Measurements from ENCODE around the gene GPR156.
"Not testable (repeated sequence)": the region's sequence is repeated elsewhere in the genome, so short reads cannot be mapped to it uniquely, and the experiment has no call there.

GPR156 gene

DNA sequence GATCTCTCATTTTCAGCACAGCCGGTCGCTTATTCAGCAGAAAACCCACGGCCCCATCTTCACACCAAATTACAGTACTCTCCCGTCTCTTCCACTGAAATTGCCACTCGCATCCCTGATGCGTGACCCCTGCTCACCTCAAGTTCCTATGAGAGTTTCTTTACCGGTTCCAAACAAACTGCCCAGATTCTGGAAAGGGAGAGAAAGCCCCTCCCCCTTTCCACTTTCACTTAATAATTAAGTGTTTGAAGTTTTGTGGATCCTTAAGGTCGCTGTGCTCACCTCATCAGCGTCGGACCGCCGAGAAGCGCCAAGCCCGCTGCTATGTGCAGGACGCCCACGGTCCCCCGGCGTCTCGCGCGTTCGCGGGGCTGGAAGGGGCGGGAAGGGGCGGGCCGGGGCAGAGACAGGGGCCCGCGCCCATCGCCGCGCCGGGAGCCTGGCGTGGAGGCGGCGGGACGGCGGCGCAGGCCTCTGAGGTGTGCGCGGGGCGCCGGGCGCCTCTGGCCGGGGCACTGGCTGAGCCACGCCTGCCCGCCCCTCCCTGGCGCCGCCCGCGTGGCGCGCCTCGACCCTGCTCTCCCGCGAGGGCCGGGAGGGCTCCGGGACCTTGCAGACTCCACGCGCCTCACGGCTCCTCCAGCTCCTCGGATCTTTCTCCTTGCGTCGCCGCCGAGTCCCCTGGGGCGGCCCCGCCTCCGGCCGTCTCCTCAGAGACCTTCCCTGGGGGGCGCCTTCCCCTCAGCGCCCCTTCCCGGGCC is at the start of gene GPR156:
Gene GPR156 (minus strand): TSS at position 476 of the 761 bp plus-strand sequence. CDS start 41,124 bp downstream, outside the sequence.
- no peak for DNase-seq
- in situ Hi-C loops (cut with MboI; ENCODE audit: low pct_unique_long_range_greater_than_20kb, low sequenced_read_pairs): no loop called here

DNA sequence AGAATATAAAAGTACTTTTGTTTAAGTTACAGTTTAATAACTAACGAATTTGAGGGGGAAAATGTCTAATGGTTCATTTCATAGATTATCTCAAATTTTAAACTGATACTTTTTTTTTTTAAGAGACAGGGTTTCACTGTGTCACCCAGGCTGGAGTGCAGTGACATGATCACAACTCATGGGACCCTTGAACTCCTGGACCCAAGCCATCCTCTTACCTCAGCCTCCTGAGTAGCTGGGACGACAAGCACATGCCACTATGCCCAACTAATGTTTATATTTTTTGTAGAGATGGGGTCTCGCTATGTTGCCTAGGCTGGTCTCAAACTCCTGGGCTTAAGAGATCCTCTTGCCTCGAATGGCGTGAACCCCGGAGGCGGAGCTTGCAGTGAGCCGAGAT is 47.6 kb upstream of the GPR156 start:
- no peak for DNase-seq
- in situ Hi-C loops (cut with MboI; ENCODE audit: low pct_unique_long_range_greater_than_20kb, low sequenced_read_pairs): no loop called here

DNA sequence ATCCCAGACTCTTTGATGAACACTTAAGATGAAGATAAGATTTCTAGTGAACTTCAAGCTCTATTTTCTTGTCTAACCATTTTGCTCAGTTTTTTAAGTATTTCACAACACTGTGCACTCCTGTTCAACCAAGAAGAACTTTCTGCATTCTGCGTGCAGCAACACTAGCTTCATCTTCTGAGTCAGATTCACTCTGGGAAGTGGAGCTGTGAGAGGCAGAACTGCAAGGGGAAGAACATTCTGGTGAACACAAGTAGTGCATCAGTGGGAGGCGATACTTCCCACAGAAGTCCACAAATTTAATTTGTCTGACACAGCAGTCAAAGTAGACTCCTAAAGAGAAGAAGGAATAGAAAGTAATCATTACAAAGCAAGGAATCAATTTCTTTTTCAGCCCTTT is 46.1 kb upstream of the GPR156 start:
- in situ Hi-C loops (cut with MboI; ENCODE audit: low pct_unique_long_range_greater_than_20kb, low sequenced_read_pairs): no loop called here
- no peak for DNase-seq

DNA sequence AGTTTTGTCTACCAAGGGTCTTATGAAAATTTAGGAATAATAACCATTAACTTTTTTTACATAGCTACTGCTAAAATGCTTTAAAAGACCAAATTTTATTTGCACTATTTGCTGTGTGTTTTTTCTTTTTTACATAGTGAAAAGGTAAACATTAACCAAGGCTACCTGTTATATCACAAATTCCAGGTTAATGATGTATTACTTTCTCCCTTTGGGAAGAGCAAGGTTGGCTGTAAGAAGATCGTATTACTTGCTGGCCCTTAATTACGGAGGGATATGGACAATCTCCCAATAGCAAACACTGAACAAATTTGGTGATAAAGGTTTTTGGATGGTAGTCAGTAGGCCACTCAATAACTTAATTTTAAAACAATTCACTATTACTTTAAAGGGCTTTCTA is 41.8 kb upstream of the GPR156 start:
- DNase-seq: no peak
- in situ Hi-C loops (cut with MboI; ENCODE audit: low pct_unique_long_range_greater_than_20kb, low sequenced_read_pairs): no loop called here

DNA sequence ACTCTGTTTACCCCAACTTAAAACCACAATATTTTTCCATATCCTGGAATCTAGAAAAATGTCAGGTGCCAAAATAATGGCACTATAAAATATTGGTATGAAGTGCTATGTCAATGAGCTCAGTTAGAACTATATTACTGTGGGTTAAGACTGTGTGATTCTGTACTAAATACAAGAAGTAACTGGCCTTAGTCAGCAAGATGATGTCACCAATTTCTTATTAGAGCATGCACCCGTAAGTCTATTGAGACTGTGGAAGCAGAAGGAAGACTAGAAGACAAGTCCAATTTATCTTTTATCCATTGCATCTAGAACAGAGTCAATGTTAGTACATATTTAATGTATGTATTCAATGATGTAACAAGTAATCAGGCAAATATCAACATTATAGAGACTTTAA is 39.2 kb upstream of the GPR156 start:
- DNase-seq: no peak
- in situ Hi-C loops (cut with MboI; ENCODE audit: low pct_unique_long_range_greater_than_20kb, low sequenced_read_pairs): no loop called here

DNA sequence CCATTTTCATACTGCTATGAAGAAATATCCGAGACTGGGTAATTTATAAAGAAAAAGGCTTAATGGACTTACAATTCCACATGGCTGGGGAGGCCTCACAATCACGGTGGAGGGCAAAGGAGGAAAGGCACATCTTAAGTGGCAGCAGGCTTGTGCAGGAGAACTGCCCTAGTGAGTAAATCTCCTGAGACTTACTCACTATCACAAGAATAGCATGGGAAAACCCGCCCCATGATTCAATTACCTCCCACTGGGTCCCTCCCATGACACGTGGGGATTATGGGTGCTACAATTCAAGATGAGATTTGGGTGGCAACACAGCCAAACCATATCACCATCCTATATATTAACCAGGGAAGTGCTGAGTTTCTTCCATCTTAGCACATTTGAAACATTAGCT is 38.7 kb upstream of the GPR156 start:
- DNase-seq; in situ Hi-C loops (cut with MboI; ENCODE audit: low pct_unique_long_range_greater_than_20kb, low sequenced_read_pairs): not testable (repeated sequence)

DNA sequence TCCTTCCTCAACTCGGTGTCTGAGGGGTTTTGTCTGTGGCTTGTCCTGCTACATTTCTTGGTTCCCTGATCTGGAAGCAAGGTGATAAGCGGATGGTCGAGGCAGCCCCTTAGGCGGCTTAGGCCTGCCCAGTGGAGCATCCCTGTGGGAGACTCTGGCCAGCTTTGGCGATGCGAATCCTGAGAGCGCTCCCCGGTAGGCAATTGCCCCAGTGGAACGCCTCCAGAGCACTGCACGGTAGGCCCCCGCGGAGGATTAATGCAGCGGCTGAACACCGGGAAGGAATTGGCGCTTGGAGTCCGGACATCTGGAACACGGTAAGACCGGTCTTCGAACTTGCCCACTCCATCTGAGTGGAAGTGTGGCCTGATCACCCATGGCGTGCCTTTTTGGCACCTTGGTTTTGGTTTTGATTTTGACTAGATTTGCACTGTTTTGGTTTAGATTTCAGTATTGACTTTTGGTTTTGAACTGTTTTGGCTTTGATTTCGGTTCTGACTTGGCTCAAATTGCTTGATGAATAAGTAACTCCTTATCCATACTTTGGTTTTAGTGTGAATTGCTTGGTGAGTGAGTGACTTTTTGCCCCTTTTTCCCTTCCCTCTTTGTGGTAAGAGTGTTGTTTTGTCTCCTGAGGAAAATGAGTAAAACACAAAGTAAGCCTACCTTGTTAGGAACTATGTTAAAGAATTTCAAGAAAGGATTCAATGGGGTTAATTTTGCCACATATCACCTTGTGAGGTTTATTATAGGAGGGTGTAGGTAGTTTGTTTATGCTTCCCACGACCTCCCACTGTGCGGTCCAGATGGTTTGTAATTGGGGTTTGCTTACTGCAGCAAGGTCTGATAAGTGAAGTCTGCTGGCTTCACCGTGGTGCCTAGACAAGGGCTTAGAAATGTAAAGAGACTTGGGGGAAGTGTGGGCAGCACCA is 27.1 kb upstream of the GPR156 start:
- in situ Hi-C loops (cut with MboI; ENCODE audit: low pct_unique_long_range_greater_than_20kb, low sequenced_read_pairs): no loop called here
- DNase-seq: no peak

DNA sequence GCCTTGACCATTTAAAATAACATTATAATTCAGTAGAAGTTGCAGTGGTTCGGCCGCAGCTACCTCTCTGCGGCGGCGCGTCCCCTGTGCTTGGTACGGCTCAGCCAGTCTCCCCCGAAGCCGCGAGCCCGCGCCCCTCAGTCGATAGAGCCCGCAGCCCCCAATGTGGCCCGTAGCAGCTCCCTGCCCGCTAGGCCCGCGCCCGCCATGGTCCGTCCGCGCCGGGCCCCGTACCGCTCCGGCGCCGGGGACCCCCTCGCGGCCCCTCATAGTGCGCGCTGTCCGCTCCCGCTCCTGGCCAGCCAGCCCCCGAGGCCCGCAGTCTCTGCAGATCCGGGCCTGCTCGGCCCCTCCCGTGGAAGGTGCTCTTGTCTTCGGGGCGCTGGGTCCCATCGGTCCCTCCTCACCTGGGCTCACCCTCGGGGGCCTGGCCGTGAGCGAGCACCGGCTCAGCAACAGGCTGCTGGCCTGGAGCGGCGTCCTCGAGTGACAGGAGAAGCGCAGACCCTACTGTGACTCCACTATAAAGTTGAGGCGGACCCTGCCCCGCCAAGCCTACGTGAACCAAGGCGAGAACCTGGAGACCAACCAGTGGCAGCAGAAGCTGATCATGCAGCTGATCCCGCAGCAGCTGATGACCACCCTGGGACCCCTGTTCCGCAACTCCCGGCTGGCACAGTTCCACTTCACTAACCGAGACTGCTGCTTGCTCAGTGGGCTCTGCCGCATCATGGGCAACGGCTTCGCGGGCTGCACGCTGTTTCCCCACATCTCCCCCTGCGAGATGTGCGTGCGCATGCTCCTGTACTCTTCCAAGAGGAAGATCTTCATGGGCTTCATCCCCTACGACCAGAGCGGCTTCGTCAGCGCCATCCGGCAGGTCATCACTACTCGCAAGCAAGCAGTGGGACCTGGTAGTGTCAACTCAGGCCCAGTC is 21.8 kb upstream of the GPR156 start:
- in situ Hi-C loops (cut with MboI; ENCODE audit: low pct_unique_long_range_greater_than_20kb, low sequenced_read_pairs): no loop called here
- no peak for DNase-seq

DNA sequence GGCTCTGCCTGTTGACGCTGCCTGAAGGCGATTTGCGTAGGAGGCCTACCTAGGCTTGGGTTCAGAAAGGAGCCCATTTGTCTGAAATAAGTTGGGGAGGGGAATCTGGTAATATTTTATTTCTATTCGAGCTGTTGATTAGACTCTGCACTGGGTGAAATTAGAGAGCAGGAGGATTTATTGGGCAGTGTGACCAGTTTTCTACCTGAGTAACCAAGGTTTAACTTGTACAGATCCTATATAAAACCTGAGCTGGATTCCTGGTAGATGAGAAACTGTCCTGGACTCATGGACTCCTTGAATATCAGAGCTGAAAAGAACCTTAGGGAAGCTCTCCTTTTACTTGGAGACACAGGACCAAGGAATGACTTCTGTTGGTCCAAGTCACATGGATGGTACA is 19.6 kb upstream of the GPR156 start:
- in situ Hi-C loops (cut with MboI; ENCODE audit: low pct_unique_long_range_greater_than_20kb, low sequenced_read_pairs): no loop called here
- DNase-seq: no peak

DNA sequence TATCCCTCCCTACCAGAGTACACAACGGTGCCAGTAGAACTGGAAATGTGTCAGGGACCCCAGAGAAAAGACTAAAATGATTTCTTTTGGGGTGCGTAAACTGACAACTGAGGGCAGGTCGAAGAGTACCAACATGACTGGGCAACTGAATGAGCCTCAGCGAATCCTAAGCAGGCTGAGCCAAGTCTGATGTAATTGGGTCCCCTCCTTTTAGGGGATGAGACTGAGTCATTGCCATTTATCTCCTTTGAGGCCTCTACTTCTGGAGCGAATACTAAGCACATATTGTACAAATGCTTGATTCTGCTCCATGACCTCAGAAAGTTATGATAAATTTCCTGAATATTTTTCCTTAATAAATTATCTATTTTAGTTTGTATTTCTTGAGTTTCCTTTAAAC is 17.3 kb upstream of the GPR156 start:
- in situ Hi-C loops (cut with MboI; ENCODE audit: low pct_unique_long_range_greater_than_20kb, low sequenced_read_pairs): no loop called here
- no peak for DNase-seq

DNA sequence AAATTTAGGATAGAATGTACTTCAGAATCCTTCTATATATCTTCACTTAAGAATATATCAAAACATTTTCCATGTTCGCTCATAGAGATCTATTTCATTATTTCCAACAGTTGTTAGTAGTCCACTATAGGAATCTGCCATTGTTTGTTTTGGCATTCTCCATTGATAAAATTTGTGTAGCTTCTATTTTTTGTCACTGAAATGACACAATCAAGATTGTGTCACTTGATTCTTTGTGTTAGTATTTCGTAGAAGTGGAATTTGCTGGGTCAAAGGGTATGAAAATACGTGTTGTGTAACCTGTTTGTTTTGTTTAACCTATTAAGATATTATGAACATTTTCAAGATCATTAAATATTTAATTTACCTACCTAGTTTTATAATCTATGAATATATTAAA is 15.9 kb upstream of the GPR156 start:
- in situ Hi-C loops (cut with MboI; ENCODE audit: low pct_unique_long_range_greater_than_20kb, low sequenced_read_pairs): no loop called here
- no peak for DNase-seq

DNA sequence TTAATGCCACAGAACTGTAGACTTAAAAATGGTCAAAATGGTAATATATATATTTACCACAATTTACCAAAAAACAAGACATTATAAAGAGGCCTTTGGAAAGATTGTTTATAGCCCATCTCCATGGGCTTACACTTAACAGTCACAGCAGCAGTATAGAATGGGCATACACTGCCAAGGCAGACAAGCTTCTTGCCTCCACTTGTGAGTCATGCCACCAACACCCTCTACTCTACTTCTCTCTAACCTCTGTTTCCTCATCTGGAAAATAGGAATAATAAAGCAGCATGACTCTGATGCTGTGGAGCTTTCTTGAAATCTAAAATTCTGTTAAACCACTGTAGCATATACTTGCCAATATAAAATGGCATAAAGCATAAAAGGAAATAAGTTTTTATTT is 14.4 kb upstream of the GPR156 start:
- no peak for DNase-seq
- in situ Hi-C loops (cut with MboI; ENCODE audit: low pct_unique_long_range_greater_than_20kb, low sequenced_read_pairs): no loop called here

DNA sequence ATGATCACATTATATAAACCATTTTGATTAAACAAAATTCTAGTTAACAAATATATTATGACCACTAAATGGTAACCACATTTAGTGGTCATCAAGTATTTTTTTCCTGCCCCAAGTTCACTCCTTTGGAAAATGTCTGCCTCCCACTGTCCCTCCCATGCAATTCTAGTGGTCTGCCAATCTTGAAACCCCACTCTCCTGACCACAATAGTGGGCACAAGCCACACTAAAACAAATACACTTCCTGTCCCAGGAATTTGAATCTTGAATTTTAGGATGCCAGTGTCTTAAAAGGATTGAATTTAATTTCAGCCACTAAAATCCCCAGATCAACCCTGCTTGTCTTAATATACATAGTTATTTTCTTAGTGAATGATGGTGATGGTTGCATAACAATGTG is 14.0 kb upstream of the GPR156 start:
- no peak for DNase-seq
- in situ Hi-C loops (cut with MboI; ENCODE audit: low pct_unique_long_range_greater_than_20kb, low sequenced_read_pairs): no loop called here

DNA sequence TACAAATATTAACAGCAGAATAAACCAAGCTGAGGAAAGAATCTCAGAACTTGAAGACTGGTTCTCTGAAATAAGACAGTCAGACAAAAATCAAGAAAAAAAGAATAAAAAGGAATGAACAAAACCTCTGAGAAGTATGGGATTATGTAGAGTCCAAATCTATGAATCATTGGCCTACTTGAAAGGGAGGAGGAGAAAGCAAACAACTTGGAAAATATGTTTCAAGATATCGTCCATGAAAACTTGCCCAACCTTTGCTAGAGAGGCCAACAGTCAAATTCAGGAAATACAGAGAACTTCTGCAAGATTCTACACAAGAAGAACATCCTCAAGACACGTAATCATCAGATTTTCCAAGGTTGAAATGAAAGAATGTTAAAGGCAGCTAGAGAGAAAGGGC is 6.5 kb upstream of the GPR156 start:
- in situ Hi-C loops (cut with MboI; ENCODE audit: low pct_unique_long_range_greater_than_20kb, low sequenced_read_pairs): not testable (repeated sequence)

DNA sequence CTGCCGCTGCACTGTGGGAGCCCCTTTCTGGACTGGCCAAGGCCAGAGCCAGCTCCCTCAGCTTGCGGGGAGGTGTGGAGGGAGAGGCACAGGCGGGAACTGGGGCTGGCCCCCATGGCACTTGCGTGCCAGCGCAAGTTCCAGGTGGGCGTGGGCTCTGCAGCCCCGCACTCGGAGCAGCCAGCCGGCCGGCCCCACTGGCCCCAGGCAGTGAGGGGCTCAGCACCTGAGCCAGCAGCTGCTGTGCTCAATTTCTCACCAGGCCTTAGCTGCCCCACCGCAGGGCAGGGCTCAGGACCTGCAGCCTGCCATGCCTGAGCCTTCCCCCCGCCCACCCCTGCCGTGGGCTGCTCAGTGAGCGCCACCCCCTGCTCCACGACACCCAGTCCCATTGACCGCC is 4.6 kb upstream of the GPR156 start:
- no peak for DNase-seq
- in situ Hi-C loops (cut with MboI; ENCODE audit: low pct_unique_long_range_greater_than_20kb, low sequenced_read_pairs): no loop called here

More for the DNA sequence above, 6.5 kb upstream of the GPR156 start:
- not testable (repeated sequence) for DNase-seq

DNA sequence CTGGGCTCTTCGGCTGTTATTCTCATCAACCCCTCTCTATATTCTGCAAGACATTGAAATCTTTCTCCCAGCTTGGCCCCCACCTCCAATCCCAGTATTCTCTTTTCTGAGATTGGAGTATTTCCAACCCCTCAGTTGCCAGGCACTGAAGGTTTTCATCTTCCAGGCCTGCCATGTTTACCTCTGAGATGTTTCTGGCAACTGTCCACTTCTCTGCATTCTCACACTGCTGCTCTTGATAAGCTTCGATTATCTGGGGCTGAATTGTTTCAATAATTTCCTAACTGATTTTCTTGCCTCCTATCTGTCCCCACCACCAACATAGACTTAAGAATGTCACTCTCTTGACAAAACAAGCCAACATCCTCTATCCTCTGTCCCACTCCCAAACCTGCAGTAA is 1.4 kb upstream of the GPR156 start:
- in situ Hi-C loops (cut with MboI; ENCODE audit: low pct_unique_long_range_greater_than_20kb, low sequenced_read_pairs): no loop called here
- no peak for DNase-seq

DNA sequence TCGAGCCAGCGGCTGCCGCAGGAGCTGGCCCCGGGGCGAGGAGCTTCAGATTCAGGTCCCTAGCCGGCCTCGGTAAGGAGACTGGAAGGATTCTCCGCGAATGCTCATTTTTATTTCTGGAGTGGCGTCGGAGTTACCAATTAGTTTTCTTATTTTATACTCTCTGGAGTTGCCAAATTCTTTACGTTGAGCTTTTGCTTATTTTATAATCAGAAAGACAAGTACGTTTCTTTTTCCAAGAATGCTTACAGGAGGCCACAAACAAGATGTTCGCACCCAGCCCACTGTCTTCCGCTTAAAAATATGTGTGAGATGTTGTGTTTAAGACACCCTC is 453 bp upstream of the GPR156 start:
- in situ Hi-C loops (cut with MboI; ENCODE audit: low pct_unique_long_range_greater_than_20kb, low sequenced_read_pairs): no loop called here
- no peak for DNase-seq

DNA sequence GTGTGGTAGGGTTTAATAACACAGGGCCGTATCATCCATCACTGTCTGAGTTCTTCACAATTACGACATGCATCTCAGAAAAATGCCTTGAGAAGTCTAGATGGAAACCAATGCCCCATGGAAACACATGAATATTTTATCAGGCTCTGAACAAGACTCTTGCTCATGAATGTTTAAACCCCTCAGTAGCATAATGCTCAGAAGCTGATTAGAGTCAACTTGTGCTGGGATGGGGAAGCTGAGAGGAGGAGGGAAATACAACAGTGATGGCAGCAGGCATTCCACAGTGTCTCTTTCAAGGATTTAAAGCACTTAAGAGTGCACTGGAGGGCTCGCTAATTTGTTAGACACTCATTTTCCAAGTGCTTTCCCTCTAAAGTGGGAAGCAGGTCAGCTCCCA is 3.8 kb downstream of the GPR156 start:
- no peak for DNase-seq

DNA sequence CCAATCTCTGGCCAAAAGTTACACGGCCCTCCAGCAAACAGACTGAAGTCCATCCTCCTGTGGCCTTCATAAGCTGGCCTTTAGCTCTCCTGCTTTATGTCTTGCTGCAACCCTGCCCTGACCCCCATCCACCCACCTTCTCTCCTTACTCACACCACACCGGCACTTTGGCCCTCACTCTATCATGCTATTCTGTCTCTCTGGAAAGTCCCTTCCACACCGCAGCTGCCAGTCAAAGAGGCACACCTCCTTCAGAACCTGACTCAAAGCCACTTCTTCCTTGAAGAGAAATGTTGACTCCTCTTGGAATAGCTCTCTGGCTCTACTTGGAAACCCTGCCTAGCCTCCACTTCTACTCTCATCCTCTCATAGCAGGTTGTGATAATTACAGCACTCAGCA is 4.5 kb downstream of the GPR156 start:
- in situ Hi-C loops (cut with MboI; ENCODE audit: low pct_unique_long_range_greater_than_20kb, low sequenced_read_pairs): no loop called here
- no peak for DNase-seq

More for the DNA sequence above, 3.8 kb downstream of the GPR156 start:
- in situ Hi-C loops (cut with MboI; ENCODE audit: low pct_unique_long_range_greater_than_20kb, low sequenced_read_pairs): no loop called here

All from KBM-7 (cell line).